HEK293 (cell line): Measurements from ENCODE around the gene FREM1.

Experiments used
- CTCF ChIP-seq: fragments of 450-650 bp; formaldehyde crosslinking; IDR thresholded peaks from 2 replicates; pipeline ENCODE4 v1.5.1; 2016; ENCODE audit warnings: missing biosample characterization, missing genetic modification characterization
- FEZF1 ChIP-seq: fragments of 450-650 bp; formaldehyde crosslinking; IDR thresholded peaks from 2 replicates; pipeline ENCODE4 v1.5.1; 2016; ENCODE audit warnings: missing biosample characterization, missing genetic modification characterization
- PRDM1 ChIP-seq: fragments of 450-650 bp; formaldehyde crosslinking; IDR thresholded peaks from 2 replicates; pipeline ENCODE4; 2016; ENCODE audit warnings: missing biosample characterization, missing genetic modification characterization
- ZBTB21 ChIP-seq: fragments of 450-650 bp; formaldehyde crosslinking; IDR thresholded peaks from 2 replicates; pipeline ENCODE4 v1.5.1; 2017; ENCODE audit warnings: missing biosample characterization, missing genetic modification characterization
- ZNF324 ChIP-seq: fragments of 450-650 bp; formaldehyde crosslinking; IDR thresholded peaks from 2 replicates; pipeline ENCODE4 v1.5.1; 2016; ENCODE audit warnings: missing biosample characterization, missing genetic modification characterization
- ZNF391 ChIP-seq: fragments of 450-650 bp; formaldehyde crosslinking; IDR thresholded peaks from 2 replicates; pipeline ENCODE4 v1.5.1; 2016; ENCODE audit warnings: low read depth, missing biosample characterization, missing genetic modification characterization, borderline replicate concordance
- ZNF501 ChIP-seq: fragments of 450-650 bp; formaldehyde crosslinking; IDR thresholded peaks from 2 replicates; pipeline ENCODE4 v1.5.1; 2016; ENCODE audit warnings: missing biosample characterization, missing genetic modification characterization
- ZNF518A ChIP-seq: fragments of 450-650 bp; formaldehyde crosslinking; conservative IDR thresholded peaks from 2 replicates; pipeline ENCODE4 v1.5.1; 2016; ENCODE audit warnings: low read depth, missing biosample characterization, missing genetic modification characterization
- TF ChIP-seq, protein P1 (sequence below): fragments of 450-650 bp; formaldehyde crosslinking; IDR thresholded peaks from 2 replicates; pipeline ENCODE4 v1.5.1; 2016; ENCODE audit warnings: missing biosample characterization, missing genetic modification characterization
- TF ChIP-seq, protein P2 (sequence below): fragments of 450-650 bp; formaldehyde crosslinking; IDR thresholded peaks from 2 replicates; pipeline ENCODE4 v1.5.1; 2016; ENCODE audit warnings: missing biosample characterization, missing genetic modification characterization, low read depth

GRCh38 chr9:14704281-14704680, 205.9 kb downstream of the FREM1 start:
- TF ChIP-seq ZNF518A (tag by site-specific recombination) (no peak), CTCF (tag by site-specific recombination) (no peak), ZNF324 (no peak), PRDM1 (tag by site-specific recombination) (no peak), ZBTB21 (tag by site-specific recombination) (no peak), ZNF391 (no peak), FEZF1 (tag by site-specific recombination) (no peak), ZNF501 (no peak)
- TF ChIP-seq, protein P1, sequence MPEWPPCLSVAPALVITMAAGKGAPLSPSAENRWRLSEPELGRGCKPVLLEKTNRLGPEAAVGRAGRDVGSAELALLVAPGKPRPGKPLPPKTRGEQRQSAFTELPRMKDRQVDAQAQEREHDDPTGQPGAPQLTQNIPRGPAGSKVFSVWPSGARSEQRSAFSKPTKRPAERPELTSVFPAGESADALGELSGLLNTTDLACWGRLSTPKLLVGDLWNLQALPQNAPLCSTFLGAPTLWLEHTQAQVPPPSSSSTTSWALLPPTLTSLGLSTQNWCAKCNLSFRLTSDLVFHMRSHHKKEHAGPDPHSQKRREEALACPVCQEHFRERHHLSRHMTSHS: no peak
- TF ChIP-seq, protein P2, sequence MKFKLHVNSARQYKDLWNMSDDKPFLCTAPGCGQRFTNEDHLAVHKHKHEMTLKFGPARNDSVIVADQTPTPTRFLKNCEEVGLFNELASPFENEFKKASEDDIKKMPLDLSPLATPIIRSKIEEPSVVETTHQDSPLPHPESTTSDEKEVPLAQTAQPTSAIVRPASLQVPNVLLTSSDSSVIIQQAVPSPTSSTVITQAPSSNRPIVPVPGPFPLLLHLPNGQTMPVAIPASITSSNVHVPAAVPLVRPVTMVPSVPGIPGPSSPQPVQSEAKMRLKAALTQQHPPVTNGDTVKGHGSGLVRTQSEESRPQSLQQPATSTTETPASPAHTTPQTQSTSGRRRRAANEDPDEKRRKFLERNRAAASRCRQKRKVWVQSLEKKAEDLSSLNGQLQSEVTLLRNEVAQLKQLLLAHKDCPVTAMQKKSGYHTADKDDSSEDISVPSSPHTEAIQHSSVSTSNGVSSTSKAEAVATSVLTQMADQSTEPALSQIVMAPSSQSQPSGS (tag by site-specific recombination): no peak
